ENCODE measurements around the gene FIGN. TPM values are rescaled to one million over a fixed set of nuclear protein-coding genes. Genes with fewer than 3 reads are reported as not detected.

The FIGN gene
- total and polyA plus RNA-seq, 2 donors from 2014 or later: 1.1 to 8.0 TPM

DNA sequence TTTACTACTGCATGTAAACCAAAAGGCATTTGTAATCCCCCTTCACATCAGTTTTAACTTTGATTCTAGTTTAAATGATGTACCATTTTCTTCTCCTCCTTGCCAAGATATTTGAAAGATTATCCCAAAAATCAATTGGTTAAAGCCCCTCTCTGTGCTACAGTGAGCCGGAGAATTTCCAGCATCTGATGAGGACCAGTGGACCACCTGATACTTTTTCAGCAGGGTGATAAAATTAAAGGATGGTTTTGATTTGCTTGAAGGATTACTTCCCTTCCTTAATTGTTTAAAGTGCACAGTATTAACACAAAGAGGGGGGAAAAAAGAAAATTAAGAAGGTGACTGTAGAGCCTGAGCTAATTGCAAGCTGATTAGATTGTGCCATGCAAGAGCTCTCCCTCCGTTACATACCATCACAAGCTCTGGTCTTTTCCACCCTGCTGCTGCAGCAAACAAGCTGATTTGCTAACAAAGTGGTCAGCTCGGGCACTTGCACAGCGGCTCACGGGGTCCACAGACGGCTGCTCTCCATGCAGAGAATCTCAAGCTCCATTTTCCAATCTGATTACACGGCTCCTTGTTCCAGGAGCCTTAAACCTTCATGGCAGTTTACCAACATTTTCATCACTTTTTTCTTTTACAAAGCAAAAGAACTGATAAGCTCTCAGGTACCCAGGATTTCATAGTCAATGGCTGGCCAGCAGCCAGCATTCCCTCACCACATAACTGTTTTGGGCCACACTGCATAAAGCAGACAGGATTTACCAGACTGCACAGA is 22.1 kb downstream of the FIGN start:
- DNase-seq: peak in 3 of 5 donors; percentile 17 to 46 (median 32)
- no peak overlapping the region for H3K9ac ChIP-seq (ENCODE audit: low read length in 3 of 3)
- no peak overlapping the region for H3K27ac ChIP-seq (ENCODE audit: low read depth in 2 of 2, low read length in 2 of 2)
- no peaks in the 10 kb centered on the region for H3K9me3 ChIP-seq (ENCODE audit: control insufficient read depth in 2 of 3, insufficient read depth in 1 of 3, low read length in 3 of 3)
- peaks cover 0 to 8% (median 3%) of the 10 kb centered on the region in 3 donors for H3K4me1 ChIP-seq (ENCODE audit: control insufficient read depth in 2 of 3, insufficient read depth in 2 of 3, low read depth in 1 of 3, low read length in 3 of 3)
- no peak for FAIRE-seq
- H3K4me3 ChIP-seq (ENCODE audit: low read length in 3 of 3): no peak overlapping the region
- TF ChIP-seq, protein P1, sequence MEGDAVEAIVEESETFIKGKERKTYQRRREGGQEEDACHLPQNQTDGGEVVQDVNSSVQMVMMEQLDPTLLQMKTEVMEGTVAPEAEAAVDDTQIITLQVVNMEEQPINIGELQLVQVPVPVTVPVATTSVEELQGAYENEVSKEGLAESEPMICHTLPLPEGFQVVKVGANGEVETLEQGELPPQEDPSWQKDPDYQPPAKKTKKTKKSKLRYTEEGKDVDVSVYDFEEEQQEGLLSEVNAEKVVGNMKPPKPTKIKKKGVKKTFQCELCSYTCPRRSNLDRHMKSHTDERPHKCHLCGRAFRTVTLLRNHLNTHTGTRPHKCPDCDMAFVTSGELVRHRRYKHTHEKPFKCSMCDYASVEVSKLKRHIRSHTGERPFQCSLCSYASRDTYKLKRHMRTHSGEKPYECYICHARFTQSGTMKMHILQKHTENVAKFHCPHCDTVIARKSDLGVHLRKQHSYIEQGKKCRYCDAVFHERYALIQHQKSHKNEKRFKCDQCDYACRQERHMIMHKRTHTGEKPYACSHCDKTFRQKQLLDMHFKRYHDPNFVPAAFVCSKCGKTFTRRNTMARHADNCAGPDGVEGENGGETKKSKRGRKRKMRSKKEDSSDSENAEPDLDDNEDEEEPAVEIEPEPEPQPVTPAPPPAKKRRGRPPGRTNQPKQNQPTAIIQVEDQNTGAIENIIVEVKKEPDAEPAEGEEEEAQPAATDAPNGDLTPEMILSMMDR (IDR thresholded peaks at IDR 0.05; ENCODE audit: borderline replicate concordance, extremely low read depth, insufficient read depth): no peak
- H3K36me3 ChIP-seq (ENCODE audit: control insufficient read depth in 2 of 3, insufficient read depth in 3 of 3, low read length in 3 of 3): no peaks in the 10 kb centered on the region
- no peaks in the 10 kb centered on the region for H3K27me3 ChIP-seq (ENCODE audit: control insufficient read depth, insufficient read depth, low read length)
- intact Hi-C loops (cut with DNase I): no loop called here

DNA sequence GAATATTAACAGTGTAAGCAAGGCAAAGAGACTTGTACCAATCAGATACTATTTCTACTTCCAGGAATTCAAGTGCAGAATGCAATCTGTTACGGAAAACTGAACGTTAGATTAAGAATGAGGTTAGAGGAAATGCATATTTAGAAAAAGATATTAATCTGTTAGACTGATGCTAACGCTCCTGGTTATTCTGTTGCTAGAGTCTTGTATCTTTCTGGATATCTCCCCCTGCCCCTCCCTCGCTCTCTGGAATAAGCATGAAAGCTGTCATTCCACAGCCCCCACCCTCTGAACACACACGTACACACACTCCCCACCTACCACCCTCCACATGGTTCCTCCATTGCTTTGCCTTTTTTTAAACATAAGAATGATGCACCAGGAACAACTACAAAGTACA is 24.1 kb downstream of the FIGN start:
- DNase-seq (no peak), FAIRE-seq (no peak)
- no peaks in the 10 kb centered on the region for H3K36me3 ChIP-seq (ENCODE audit: control insufficient read depth in 2 of 3, insufficient read depth in 3 of 3, low read length in 3 of 3)
- no peaks in the 10 kb centered on the region for H3K27me3 ChIP-seq (ENCODE audit: control insufficient read depth, insufficient read depth, low read length)
- H3K9ac ChIP-seq (ENCODE audit: low read length in 3 of 3): no peak overlapping the region
- peaks cover 0 to 8% (median 3%) of the 10 kb centered on the region in 3 donors for H3K4me1 ChIP-seq (ENCODE audit: control insufficient read depth in 2 of 3, insufficient read depth in 2 of 3, low read depth in 1 of 3, low read length in 3 of 3)
- TF ChIP-seq, protein P1 (IDR thresholded peaks at IDR 0.05; ENCODE audit: borderline replicate concordance, extremely low read depth, insufficient read depth): no peak
- intact Hi-C loops (cut with DNase I): no loop called here
- H3K9me3 ChIP-seq (ENCODE audit: control insufficient read depth in 2 of 3, insufficient read depth in 1 of 3, low read length in 3 of 3): no peaks in the 10 kb centered on the region
- no peak overlapping the region for H3K4me3 ChIP-seq (ENCODE audit: low read length in 3 of 3)
- H3K27ac ChIP-seq (ENCODE audit: low read depth in 2 of 2, low read length in 2 of 2): no peak overlapping the region

DNA sequence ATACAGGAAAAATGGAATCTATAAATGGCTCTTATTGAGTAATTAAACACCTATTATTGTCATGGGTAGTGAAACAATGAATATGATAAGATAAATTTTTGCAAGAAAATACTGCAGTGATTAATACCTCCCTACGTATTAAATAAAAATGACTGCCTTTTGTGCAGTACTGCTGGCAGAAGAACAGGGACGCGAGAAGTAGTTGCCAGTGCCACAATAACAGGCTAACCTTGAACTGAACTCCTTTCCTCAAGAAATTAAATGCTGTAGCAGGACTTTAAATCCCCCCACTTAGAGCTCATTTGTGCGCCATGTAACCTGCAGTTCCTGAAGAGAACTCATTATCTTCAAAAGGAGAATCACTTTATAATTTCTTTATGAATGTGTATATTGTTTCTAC is 24.6 kb downstream of the FIGN start:
- H3K4me1 ChIP-seq (ENCODE audit: control insufficient read depth in 2 of 3, insufficient read depth in 2 of 3, low read depth in 1 of 3, low read length in 3 of 3): peaks cover 0 to 8% (median 3%) of the 10 kb centered on the region in 3 donors
- FAIRE-seq (no peak), DNase-seq (no peak)
- no peaks in the 10 kb centered on the region for H3K27me3 ChIP-seq (ENCODE audit: control insufficient read depth, insufficient read depth, low read length)
- no peak overlapping the region for H3K27ac ChIP-seq (ENCODE audit: low read depth in 2 of 2, low read length in 2 of 2)
- no peaks in the 10 kb centered on the region for H3K9me3 ChIP-seq (ENCODE audit: control insufficient read depth in 2 of 3, insufficient read depth in 1 of 3, low read length in 3 of 3)
- H3K4me3 ChIP-seq (ENCODE audit: low read length in 3 of 3): no peak overlapping the region
- no peaks in the 10 kb centered on the region for H3K36me3 ChIP-seq (ENCODE audit: control insufficient read depth in 2 of 3, insufficient read depth in 3 of 3, low read length in 3 of 3)
- TF ChIP-seq, protein P1 (IDR thresholded peaks at IDR 0.05; ENCODE audit: borderline replicate concordance, extremely low read depth, insufficient read depth): no peak
- intact Hi-C loops (cut with DNase I): no loop called here
- H3K9ac ChIP-seq (ENCODE audit: low read length in 3 of 3): no peak overlapping the region

Measured in kidney (tissue), 14 donors.